Limb (tissue), 2 donors: Measurements from ENCODE around the gene EFNA2.
A peak's percentile ranks its signal among the peaks of the same experiment; 100 is the strongest.
"Not testable (repeated sequence)": the region's sequence is repeated elsewhere in the genome, so short reads cannot be mapped to it uniquely, and the experiment has no call there.

ENCODE experiments used
- DNase-seq, 2 donors: peaks; one replicate each; pipeline ENCODE4 v3.0.0-alpha.2; 2016; ENCODE audit errors: extremely low spot score in 2 of 2

Gene EFNA2

GRCh38 chr19:1315470-1316166 is 29.9 kb downstream of the EFNA2 start:
- peak in 1 of 2 donors; percentile 78 for DNase-seq

GRCh38 chr19:1316466-1316865 is 30.8 kb downstream of the EFNA2 start:
- no peak for DNase-seq

GRCh38 chr19:1317274-1318003 is 31.8 kb downstream of the EFNA2 start:
- no peak for DNase-seq

GRCh38 chr19:1318678-1319471 is 33.2 kb downstream of the EFNA2 start:
- DNase-seq, result no peak

- DNase-seq, result not testable (repeated sequence)
These were observed 34.6 kb downstream of the EFNA2 start for GRCh38 chr19:1320282-1320650.

GRCh38 chr19:1321539-1321938 is 35.9 kb downstream of the EFNA2 start:
- DNase-seq, result no peak

GRCh38 chr19:1322198-1322981 is 36.7 kb downstream of the EFNA2 start:
- no peak for DNase-seq

- DNase-seq, result no peak
These were observed 38.7 kb downstream of the EFNA2 start for GRCh38 chr19:1324249-1324805.

GRCh38 chr19:1324806-1325567 is 39.3 kb downstream of the EFNA2 start:
- peak; percentile 62 to 85 for DNase-seq

- DNase-seq, result no peak
These were observed 40.1 kb downstream of the EFNA2 start for GRCh38 chr19:1325568-1326294.

GRCh38 chr19:1327125-1327524 is 41.5 kb downstream of the EFNA2 start:
- no peak for DNase-seq

GRCh38 chr19:1332208-1332607 is 46.5 kb downstream of the EFNA2 start:
- DNase-seq, result not testable (repeated sequence)

GRCh38 chr19:1336079-1336684 is 50.5 kb downstream of the EFNA2 start:
- no peak for DNase-seq

GRCh38 chr19:1340681-1341469 is 55.2 kb downstream of the EFNA2 start:
- no peak for DNase-seq

GRCh38 chr19:1343041-1343440 is 57.4 kb downstream of the EFNA2 start:
- no peak for DNase-seq

- DNase-seq, result no peak
These were observed 63.5 kb downstream of the EFNA2 start for GRCh38 chr19:1349211-1349610.

- DNase-seq, result no peak
These were observed 65.2 kb downstream of the EFNA2 start for GRCh38 chr19:1350867-1351266.
